GM19397 (cell line): ENCODE data around the gene TDRD12.
"Not testable (repeated sequence)": the region's sequence is repeated elsewhere in the genome, so short reads cannot be mapped to it uniquely, and the experiment has no call there.

Experiments used
- ATAC-seq: cut with Tn5 transposase; IDR thresholded peaks from one replicate; pipeline ENCODE4 v1.9.1; 2021; ENCODE audit warnings: mild to moderate bottlenecking, moderate library complexity; ENCODE audit not compliant: unreplicated experiment

The TDRD12 gene

GRCh38 chr19:32828643-32829344 is 109.2 kb downstream of the TDRD12 start:
- ATAC-seq = no peak

- ATAC-seq = no peak
Observed at GRCh38 chr19:32829345-32829896, 109.9 kb downstream of the TDRD12 start.

- no peak for ATAC-seq
Observed at GRCh38 chr19:32830231-32831014, 110.9 kb downstream of the TDRD12 start.

- ATAC-seq = no peak
Observed at GRCh38 chr19:32831611-32832010, 112.0 kb downstream of the TDRD12 start.

GRCh38 chr19:32832094-32832493 is 112.5 kb downstream of the TDRD12 start:
- not testable (repeated sequence) for ATAC-seq

- not testable (repeated sequence) for ATAC-seq
Observed at GRCh38 chr19:32832825-32833224, 113.3 kb downstream of the TDRD12 start.

GRCh38 chr19:32833388-32833787 is 113.8 kb downstream of the TDRD12 start:
- not testable (repeated sequence) for ATAC-seq

- ATAC-seq = no peak
Observed at GRCh38 chr19:32837531-32837930, 118.0 kb downstream of the TDRD12 start.

GRCh38 chr19:32842061-32842460 is 122.5 kb downstream of the TDRD12 start:
- ATAC-seq = no peak

GRCh38 chr19:32843716-32844245 is 124.2 kb downstream of the TDRD12 start:
- ATAC-seq = no peak

GRCh38 chr19:32848035-32848434 is 128.5 kb downstream of the TDRD12 start:
- ATAC-seq = not testable (repeated sequence)

- ATAC-seq = no peak
Observed at GRCh38 chr19:32852216-32852615, 132.6 kb downstream of the TDRD12 start.

- not testable (repeated sequence) for ATAC-seq
Observed at GRCh38 chr19:32856818-32857217, 137.3 kb downstream of the TDRD12 start.

- no peak for ATAC-seq
Observed at GRCh38 chr19:32857584-32857983, 138.0 kb downstream of the TDRD12 start.

GRCh38 chr19:32858155-32858554 is 138.6 kb downstream of the TDRD12 start:
- no peak for ATAC-seq

GRCh38 chr19:32858559-32858958 is 139.0 kb downstream of the TDRD12 start:
- no peak for ATAC-seq

- no peak for ATAC-seq
Observed at GRCh38 chr19:32859591-32859990, 140.0 kb downstream of the TDRD12 start.

- no peak for ATAC-seq
Observed at GRCh38 chr19:32861596-32861995, 142.0 kb downstream of the TDRD12 start.

- no peak for ATAC-seq
Observed at GRCh38 chr19:32862173-32862572, 142.6 kb downstream of the TDRD12 start.

GRCh38 chr19:32862741-32863140 is 143.2 kb downstream of the TDRD12 start:
- ATAC-seq = no peak

- no peak for ATAC-seq
Observed at GRCh38 chr19:32863301-32863700, 143.7 kb downstream of the TDRD12 start.

- no peak for ATAC-seq
Observed at GRCh38 chr19:32863841-32864240, 144.3 kb downstream of the TDRD12 start.
